ENCODE results near the gene UBE2E2. TPM values are rescaled to one million over a fixed set of nuclear protein-coding genes. Genes with fewer than 3 reads are reported as not detected.

Gene UBE2E2
- total RNA-seq, 2 experiments from 2014 or later, result 14.1 to 20.2 TPM

GRCh38 chr3:23589602-23590001, 386.5 kb downstream of the UBE2E2 start:
- intact Hi-C loops (cut with DNase I, micrococcal nuclease), result no loop called here
- ChIA-PET POLR2A (no interaction called here), CTCF (no interaction called here)
- Histone ChIP-seq H3K27ac (ENCODE audit: low read depth in 1 of 2, low read length in 2 of 2) (no peak overlapping the region), H3K9me3 (ENCODE audit: control insufficient read depth in 1 of 2, insufficient read depth in 1 of 2, low read length in 2 of 2) (no peaks in the 10 kb centered on the region), H3K4me3 (ENCODE audit: low read length) (no peak overlapping the region), H3K4me1 (ENCODE audit: insufficient read depth, low read length) (no peaks in the 10 kb centered on the region), H3K27me3 (ENCODE audit: control insufficient read depth in 1 of 2, insufficient read depth in 2 of 2, low read length in 2 of 2) (no peaks in the 10 kb centered on the region), H3K36me3 (ENCODE audit: insufficient read depth, low read length) (no peaks in the 10 kb centered on the region)
- no peak for ATAC-seq (ENCODE audit: poor library complexity)
- H3K9me3 Mint-ChIP-seq, result no peaks in the 10 kb centered on the region
- no peak for DNase-seq
- no peak overlapping the region for H3K27ac Mint-ChIP-seq
- H3K27me3 Mint-ChIP-seq, result no peaks in the 10 kb centered on the region
- H3K4me1 Mint-ChIP-seq (ENCODE audit: low read depth), result no peaks in the 10 kb centered on the region
- no peak overlapping the region for H3K4me3 Mint-ChIP-seq
- H3K36me3 Mint-ChIP-seq (ENCODE audit: low read depth), result no peaks in the 10 kb centered on the region
- TF ChIP-seq CTCF (IDR thresholded peaks at IDR 0.05), result no peak

- Mint-ChIP-seq H3K9me3 (no peaks in the 10 kb centered on the region), H3K27ac (no peak overlapping the region), H3K4me1 (ENCODE audit: low read depth) (no peaks in the 10 kb centered on the region), H3K36me3 (ENCODE audit: low read depth) (no peaks in the 10 kb centered on the region), H3K27me3 (no peaks in the 10 kb centered on the region), H3K4me3 (no peak overlapping the region)
- intact Hi-C loops (cut with DNase I, micrococcal nuclease), result no loop called here
- no peak overlapping the region for H3K4me3 ChIP-seq (ENCODE audit: low read length)
- TF ChIP-seq CTCF (IDR thresholded peaks at IDR 0.05), result no peak
- DNase-seq (no peak), ATAC-seq (ENCODE audit: poor library complexity) (no peak)
- H3K9me3 ChIP-seq (ENCODE audit: control insufficient read depth in 1 of 2, insufficient read depth in 1 of 2, low read length in 2 of 2), result no peaks in the 10 kb centered on the region
- no peaks in the 10 kb centered on the region for H3K36me3 ChIP-seq (ENCODE audit: insufficient read depth, low read length)
- ChIA-PET CTCF (no interaction called here), POLR2A (interaction anchor here (0.6 kb wide), 1 partner anchor 21 kb away, joined by 7 read pairs; no protein-coding TSS in a partner anchor)
- H3K4me1 ChIP-seq (ENCODE audit: insufficient read depth, low read length), result no peaks in the 10 kb centered on the region
- H3K27me3 ChIP-seq (ENCODE audit: control insufficient read depth in 1 of 2, insufficient read depth in 2 of 2, low read length in 2 of 2), result no peaks in the 10 kb centered on the region
- no peak overlapping the region for H3K27ac ChIP-seq (ENCODE audit: low read depth in 1 of 2, low read length in 2 of 2)
These were observed 387.5 kb downstream of the UBE2E2 start for GRCh38 chr3:23590424-23591273.

GRCh38 chr3:23591374-23591773, 388.2 kb downstream of the UBE2E2 start:
- POLR2A ChIA-PET, result no interaction called here
- H3K9me3 ChIP-seq (ENCODE audit: control insufficient read depth in 1 of 2, insufficient read depth in 1 of 2, low read length in 2 of 2), result no peaks in the 10 kb centered on the region
- ATAC-seq (ENCODE audit: poor library complexity), result no peak
- Mint-ChIP-seq H3K27me3 (no peaks in the 10 kb centered on the region), H3K27ac (no peak overlapping the region), H3K4me3 (no peak overlapping the region), H3K4me1 (ENCODE audit: low read depth) (no peaks in the 10 kb centered on the region), H3K9me3 (no peaks in the 10 kb centered on the region), H3K36me3 (ENCODE audit: low read depth) (no peaks in the 10 kb centered on the region)
- no peak for TF ChIP-seq CTCF (IDR thresholded peaks at IDR 0.05)
- no peak overlapping the region for H3K4me3 ChIP-seq (ENCODE audit: low read length)
- CTCF ChIA-PET, result no interaction called here
- no peak overlapping the region for H3K27ac ChIP-seq (ENCODE audit: low read depth in 1 of 2, low read length in 2 of 2)
- intact Hi-C loops (cut with DNase I, micrococcal nuclease), result no loop called here
- no peaks in the 10 kb centered on the region for H3K4me1 ChIP-seq (ENCODE audit: insufficient read depth, low read length)
- no peaks in the 10 kb centered on the region for H3K27me3 ChIP-seq (ENCODE audit: control insufficient read depth in 1 of 2, insufficient read depth in 2 of 2, low read length in 2 of 2)
- DNase-seq, result no peak
- no peaks in the 10 kb centered on the region for H3K36me3 ChIP-seq (ENCODE audit: insufficient read depth, low read length)

Measured in CD4-positive, alpha-beta T cell (primary cell).